ENCODE measurements around the gene SH2D7.

The SH2D7 gene

GRCh38 chr15:78061963-78062427 is 30.4 kb upstream of the SH2D7 start:
- peak in 1 of 2 donors; percentile 75 for DNase-seq

- DNase-seq, result no peak
Observed at GRCh38 chr15:78063217-78063616, 29.1 kb upstream of the SH2D7 start.

GRCh38 chr15:78063970-78064385 is 28.4 kb upstream of the SH2D7 start:
- DNase-seq, result no peak

GRCh38 chr15:78064544-78064943 is 27.8 kb upstream of the SH2D7 start:
- DNase-seq, result no peak

GRCh38 chr15:78065284-78065872 is 27.0 kb upstream of the SH2D7 start:
- no peak for DNase-seq

- DNase-seq, result no peak
Observed at GRCh38 chr15:78065973-78066946, 26.1 kb upstream of the SH2D7 start.

- DNase-seq, result no peak
Observed at GRCh38 chr15:78067328-78068228, 24.8 kb upstream of the SH2D7 start.

- DNase-seq, result peak in 1 of 2 donors; percentile 25
Observed at GRCh38 chr15:78069052-78069414, 23.3 kb upstream of the SH2D7 start.

GRCh38 chr15:78069462-78070029 is 22.8 kb upstream of the SH2D7 start:
- DNase-seq, result no peak

- DNase-seq, result peak in 1 of 2 donors; percentile 68
Observed at GRCh38 chr15:78070049-78070700, 22.2 kb upstream of the SH2D7 start.

GRCh38 chr15:78071383-78071782 is 21.0 kb upstream of the SH2D7 start:
- no peak for DNase-seq

GRCh38 chr15:78072080-78072892 is 20.1 kb upstream of the SH2D7 start:
- DNase-seq, result peak in 1 of 2 donors; percentile 25

GRCh38 chr15:78073046-78073787 is 19.1 kb upstream of the SH2D7 start:
- no peak for DNase-seq

- DNase-seq, result no peak
Observed at GRCh38 chr15:78075490-78076230, 16.7 kb upstream of the SH2D7 start.

- no peak for DNase-seq
Observed at GRCh38 chr15:78076231-78077052, 15.9 kb upstream of the SH2D7 start.

GRCh38 chr15:78077053-78077870 is 15.1 kb upstream of the SH2D7 start, which contains the start of gene TBC1D2B:
TSS of gene TBC1D2B (minus strand) at chr15:78077711. CDS start at chr15:78077652, 59 bp downstream.
- DNase-seq, result peak; percentile 40 to 44

GRCh38 chr15:78077871-78078210 is 14.5 kb upstream of the SH2D7 start:
- DNase-seq, result no peak
